Vagina (tissue), 2 donors: ENCODE results near the gene RAB3IL1.

ENCODE experiments used
- CTCF ChIP-seq, 3 experiments: fragments of 450-650 bp in 2 of 3; fragments of 200-600 bp in 1 of 3; sonication (generic) in 1 of 3; IDR thresholded peaks; one replicate each; pipeline ENCODE4 v1.5.1; 2017 to 2019; ENCODE audit warnings: antibody characterized with exemption in 3 of 3, mild to moderate bottlenecking in 2 of 3, moderate library complexity in 2 of 3
- POLR2A ChIP-seq, 2 donors: fragments of 450-650 bp; IDR thresholded peaks; one replicate each; pipeline ENCODE4 v1.6.1; 2017; ENCODE audit warnings: antibody characterized with exemption in 2 of 2, mild to moderate bottlenecking in 2 of 2, moderate library complexity in 2 of 2
- POLR2AphosphoS5 ChIP-seq, 2 donors: sonication (generic); formaldehyde crosslinking; IDR thresholded peaks; one replicate each; pipeline ENCODE4 v1.9.0; 2017; ENCODE audit warnings: antibody characterized with exemption in 2 of 2, mild to moderate bottlenecking in 2 of 2, low read depth in 1 of 2; ENCODE audit not compliant: insufficient read depth in 1 of 2

GRCh38 chr11:61863548-61864081 lies 53.8 kb downstream of the RAB3IL1 start:
- TF ChIP-seq CTCF (IDR thresholded peaks at IDR 0.05) (no peak), POLR2A (IDR thresholded peaks at IDR 0.05) (no peak), POLR2AphosphoS5 (IDR thresholded peaks at IDR 0.05; ENCODE audit: insufficient read depth in 1 of 2, low read depth in 1 of 2) (no peak)
